Measurements from ENCODE around the gene ZMYND10.

The ZMYND10 gene

GRCh38 chr3:50303013-50303815 is 42.3 kb downstream of the ZMYND10 start, which contains the start of gene HYAL1:
TSS of gene HYAL1 (minus strand) at chr3:50303574. CDS start at chr3:50302956, 618 bp downstream.
- no peak for DNase-seq (ENCODE audit: low spot score)

DNA sequence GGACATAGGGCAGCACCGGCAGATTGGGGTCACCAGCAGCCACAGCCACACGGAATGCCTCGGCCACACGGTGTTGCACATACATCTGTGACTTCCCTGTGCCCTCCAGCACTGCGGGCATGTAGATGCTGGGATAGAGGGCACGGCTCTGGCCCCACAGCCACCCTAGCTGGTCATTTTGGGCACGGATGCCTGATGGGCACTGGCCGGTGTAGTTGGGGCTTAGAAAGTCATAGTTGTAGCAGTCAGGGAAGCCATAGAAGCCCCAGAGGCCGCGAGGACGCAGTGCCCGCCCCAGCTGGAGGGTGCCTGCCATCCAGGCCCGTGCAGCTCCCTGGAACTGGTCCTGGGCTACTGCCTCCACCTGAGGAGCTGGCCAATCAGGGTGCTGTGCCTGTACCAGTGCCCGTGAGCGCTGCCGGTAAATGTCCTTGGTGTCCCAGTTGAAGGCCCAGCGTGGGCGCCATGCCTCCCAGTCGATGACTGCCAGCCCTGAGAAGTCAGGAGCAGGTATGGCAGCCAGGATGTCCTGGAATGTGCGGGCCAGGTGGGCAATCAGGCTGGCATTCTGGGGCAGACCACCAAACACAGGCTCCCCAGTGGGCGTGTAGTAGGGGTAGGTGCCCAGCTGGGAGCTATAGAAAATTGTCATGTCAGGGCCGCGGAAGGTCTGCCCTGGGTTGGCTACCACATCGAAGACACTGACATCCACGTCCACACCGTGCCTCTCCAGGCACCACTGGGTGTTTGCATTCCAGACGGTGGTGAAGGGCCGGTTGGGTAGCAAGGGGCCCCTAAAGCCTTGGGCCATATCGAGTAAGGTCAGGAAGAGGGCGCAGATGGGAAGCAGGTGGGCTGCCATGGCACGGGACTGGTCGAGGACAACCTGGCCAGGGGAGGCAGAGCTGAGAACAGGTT is 43.2 kb downstream of the ZMYND10 start:
- no peak for DNase-seq (ENCODE audit: low spot score)

- DNase-seq (ENCODE audit: low spot score), result no peak
These were observed 44.8 kb downstream of the ZMYND10 start for GRCh38 chr3:50300681-50301254.

DNA sequence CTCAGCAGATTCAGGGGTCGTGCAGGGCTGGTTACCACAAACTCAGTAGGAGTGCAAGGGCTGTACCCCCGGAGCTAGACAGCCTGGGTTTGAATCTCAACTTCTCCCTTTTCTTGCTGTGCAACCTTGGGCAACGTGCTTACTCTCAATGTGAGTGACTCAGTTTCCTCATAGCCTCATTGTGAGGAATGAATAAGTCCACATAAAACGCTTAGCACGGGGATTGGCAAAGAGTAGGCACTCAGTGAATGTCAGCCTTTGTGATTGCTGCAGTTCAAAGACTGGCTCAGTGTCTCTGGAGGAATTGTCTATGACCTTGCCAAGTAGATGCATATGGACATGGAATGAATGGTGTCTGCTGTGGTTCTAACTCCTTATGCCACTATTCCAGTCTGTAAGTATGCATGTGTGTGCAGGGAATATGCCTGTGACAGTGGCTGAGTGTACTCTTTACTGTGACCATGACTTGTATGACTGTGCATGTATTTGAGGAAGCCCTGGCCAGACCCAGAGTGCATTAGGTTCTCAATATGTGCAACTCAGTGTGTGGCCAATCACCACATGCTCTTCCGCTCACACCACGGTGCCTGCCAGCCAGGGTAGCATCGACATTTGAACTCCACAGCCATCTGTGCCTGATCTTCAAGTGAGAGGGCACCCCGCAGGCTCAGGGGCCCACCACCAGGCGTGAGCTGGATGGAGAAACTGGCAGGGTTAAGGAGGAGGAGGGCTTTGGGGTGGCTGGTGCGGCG is 45.4 kb downstream of the ZMYND10 start:
- peak; percentile 67 for DNase-seq (ENCODE audit: low spot score)

DNA sequence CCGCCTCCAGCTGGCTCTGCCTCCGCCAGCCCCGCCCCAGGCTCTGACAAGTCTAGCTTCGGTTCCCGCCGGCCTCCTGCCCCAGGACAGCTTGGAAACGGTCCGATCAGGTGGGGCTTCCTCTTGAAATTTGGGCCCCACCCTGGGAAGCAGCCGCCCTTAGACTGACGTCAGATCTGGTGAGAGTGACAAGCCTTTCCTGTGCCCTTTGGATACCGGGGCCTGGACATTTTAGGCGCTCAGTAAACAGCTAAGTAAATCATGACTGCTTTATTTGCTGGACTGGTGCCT is 45.9 kb downstream of the ZMYND10 start:
- no peak for DNase-seq (ENCODE audit: low spot score)

DNA sequence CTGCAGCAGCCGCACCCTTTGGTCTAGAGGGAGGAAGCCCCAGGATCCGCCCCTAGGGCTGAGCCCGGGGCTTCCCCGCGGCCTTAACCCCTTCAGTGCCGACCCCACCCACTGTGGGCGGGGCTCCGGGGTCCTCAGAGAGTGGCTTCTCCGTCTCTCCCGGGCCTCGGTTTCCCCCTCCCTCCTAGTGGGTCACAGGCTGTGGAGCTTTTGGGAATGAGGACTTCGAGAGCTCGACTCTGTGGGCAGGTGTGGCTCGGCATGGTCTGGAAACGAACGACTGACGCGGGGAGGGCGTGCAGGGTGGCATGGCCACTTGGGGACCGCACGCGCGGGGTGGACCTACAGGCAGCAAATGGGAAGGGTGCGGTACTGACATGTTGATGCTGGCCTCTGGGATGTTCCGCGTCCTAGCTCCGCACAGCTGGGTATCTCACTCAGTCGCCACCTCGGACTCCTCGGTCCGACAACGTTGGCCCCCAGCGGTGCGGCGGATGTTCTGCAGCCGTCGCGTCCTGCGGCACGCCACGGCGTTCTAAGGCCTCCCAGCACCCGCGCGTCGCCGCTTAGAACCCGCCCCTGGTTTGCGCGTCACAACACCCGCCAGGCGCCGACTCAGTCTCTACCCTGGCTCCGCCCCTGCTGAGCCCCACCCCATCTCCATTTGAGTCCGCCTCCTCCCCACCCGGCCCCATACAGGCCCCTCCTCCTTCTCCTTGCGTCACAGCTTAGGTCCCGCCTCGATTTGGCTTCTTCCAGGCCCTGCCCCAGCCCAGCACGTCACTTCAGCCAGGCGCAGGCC is 46.5 kb downstream of the ZMYND10 start, which contains the start of the genes HYAL3 and NAA80:
Gene HYAL3 (minus strand): TSS at position 570 of the 802 bp plus-strand sequence. CDS start 3,803 bp downstream, outside the sequence.
Gene NAA80 (minus strand): TSS at position 570 of the 802 bp plus-strand sequence. CDS start 1,942 bp downstream, outside the sequence.
- peak; percentile 100 for DNase-seq (ENCODE audit: low spot score)

DNA sequence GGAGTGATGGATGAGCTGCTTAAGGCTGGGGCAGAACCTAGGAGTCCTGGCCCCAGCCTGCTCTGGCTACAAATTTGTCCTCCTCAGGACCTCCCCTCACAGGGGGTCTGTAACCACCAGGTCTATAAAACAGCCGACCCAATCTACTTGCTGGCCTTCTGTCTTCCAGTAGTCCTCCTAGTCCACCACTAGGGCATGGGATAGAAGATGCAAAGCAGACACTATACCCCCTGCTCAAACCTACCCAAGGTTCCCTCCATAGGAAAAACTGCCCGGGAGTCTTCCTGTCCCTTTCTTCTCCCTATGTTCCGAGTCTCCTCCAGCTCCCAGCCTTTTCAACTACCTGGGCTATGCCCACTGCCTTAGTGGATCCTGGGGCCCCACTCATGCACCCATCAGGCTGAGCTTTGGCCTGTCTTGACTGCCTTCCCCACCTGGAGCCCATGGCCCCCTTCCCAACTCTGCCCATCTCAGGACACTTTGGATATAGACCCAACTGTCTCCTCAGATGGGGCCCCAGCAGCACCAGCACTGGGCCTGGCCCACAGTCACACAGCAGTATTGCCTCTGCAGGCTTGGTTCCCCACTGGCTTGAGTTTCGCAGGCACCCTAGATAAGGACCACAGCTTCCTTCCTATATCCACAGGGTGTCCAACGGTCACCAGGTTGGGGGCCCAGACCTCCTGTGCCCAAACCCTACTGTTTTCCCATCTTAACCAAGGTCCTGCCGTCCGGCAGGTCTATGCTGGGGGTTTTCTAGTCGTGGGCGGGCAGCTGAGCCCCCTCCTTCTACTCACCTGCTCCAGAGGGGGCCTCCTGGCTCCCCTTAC is 47.4 kb downstream of the ZMYND10 start:
- no peak for DNase-seq (ENCODE audit: low spot score)

DNA sequence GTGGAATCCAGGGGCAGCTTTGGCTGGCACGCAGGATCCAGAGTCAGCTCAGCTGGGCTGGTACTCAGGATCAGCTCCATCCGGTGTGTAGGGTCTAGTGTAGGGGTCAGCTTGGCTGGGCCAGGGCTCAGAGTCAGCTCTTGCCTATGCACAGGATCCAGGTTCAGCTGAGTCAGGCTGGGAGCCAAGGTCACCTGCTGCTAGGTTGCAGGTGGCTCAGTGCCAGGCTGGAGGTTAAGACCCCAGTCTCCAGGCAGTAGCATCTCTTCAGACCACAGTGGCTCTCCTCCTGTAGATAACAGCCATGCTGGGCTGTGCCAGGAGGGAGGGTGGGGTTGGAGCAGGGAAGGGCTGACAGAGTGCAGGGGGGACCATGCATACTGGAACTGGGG is 48.2 kb downstream of the ZMYND10 start:
- no peak for DNase-seq (ENCODE audit: low spot score)

GRCh38 chr3:50296721-50297383 is 48.7 kb downstream of the ZMYND10 start:
- DNase-seq (ENCODE audit: low spot score), result no peak

DNA sequence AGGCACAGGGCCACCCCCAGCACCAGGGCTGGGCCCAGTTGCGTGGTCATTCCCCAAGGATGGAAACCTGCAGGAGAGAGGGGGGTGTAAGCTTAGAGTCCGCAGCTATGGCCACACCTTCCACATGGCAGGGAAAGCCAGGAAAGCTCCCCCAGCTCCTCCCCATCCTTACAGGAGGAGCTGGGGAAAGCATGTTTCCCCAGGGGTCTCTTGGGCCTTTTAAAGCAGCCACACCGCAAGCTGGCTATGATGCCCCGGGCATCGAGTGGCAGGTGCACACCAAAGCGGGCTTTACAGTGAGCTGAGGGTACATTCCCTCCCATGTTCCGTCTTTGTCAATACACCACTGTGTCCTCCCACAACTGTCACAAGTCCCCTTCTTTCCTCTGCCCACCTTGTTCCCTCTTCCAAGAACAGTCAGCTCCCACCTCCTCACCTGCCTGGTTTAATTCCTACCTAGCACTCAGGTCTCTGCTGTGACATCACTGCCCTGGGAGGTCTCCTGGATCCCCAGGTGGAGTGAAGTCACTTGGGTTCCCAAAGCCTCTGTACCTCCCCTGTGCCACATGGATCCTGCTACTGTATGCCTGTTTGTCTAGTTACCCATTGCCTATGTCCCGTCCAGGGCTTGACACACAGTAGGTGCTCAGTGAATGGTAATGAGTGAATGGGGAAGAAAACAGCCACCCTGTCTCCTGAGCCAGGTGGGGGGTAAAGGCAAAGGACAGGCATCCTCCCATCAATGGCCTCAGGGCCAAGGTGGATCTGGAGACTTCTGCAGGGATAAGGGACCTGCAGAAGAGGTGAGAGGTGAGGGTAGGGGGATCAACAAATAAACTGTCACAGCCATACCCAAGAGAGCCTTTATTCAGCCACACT is 49.7 kb downstream of the ZMYND10 start:
- DNase-seq (ENCODE audit: low spot score), result no peak

DNA sequence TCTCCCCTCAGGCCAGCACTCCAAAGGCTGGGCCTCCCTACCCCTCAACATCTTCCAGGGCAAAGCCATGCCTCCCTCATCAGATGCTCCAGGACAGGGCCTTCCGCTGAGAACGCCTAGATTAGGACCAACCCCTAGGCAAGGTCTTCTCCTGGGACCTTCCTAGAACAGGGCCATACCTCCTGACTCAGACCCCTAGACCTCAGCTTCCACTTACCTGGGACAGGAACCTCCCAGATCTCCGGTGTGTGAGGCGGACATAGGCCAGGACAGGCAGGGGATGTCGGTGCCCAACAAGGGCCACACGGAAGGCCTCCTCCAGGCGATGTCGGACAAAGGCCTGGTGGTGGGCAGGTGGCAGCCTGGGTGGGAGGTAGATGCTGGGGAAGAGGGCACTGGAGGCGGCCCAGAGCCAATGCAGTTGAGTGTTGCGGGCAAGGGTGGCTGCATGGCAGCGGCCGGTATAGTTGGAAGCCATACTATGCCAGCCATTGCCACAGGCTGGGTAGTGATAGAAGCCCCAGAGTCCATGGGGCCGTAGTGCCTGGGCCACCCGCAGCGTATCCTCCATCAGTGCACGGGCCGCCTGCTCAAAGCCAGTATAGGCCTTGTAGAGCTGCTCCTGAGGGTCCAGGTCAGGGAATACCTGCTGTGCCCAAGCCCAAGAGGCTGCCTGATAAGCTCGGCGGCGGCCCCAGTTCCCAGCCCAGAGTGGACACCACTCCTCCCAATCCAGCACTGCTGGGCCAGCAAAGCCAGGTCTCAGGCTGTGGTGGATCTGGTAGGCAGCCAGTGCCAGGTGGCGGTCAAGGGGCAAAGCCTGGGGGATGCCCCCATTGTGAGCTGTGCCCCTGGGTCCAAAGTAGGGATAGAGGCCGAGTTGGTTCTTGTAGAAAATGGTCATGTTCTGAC is 50.8 kb downstream of the ZMYND10 start:
- DNase-seq (ENCODE audit: low spot score), result no peak

- DNase-seq (ENCODE audit: low spot score), result no peak
These were observed 51.4 kb downstream of the ZMYND10 start for GRCh38 chr3:50294089-50294488.

DNA sequence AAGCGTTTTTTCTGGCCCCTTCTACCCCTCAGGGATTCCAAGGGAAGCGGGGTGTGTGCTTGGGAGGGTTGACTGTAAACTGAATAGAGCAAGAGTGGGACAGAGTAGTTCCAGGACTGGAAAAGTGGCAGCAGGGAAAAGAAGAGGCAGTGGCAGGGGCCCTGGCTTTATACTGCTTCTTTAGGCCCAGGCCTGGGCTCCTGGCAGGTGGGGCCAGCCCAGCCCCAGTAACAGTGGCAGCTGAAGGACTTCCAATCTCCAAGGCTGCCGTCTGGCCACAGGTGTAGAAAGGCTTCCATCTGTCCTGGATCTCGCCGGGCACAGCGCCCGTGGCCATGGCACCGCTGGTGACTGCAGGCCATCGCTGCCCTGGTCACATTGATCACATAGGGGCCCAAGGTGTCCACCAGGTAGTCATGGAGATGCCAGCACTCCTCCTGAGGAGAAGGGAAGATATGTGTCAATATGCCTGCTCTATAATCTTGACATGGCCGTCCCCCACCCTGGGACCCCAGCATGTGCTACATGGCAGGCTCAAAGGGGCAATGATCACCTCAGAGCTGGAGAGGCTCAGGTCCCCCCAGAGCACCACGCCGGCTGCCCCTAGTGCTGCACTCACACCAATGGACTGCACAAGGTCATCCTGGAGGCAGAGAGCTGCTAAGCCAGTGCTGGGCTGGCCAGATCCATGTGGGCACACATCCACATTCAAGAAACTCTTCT is 52.3 kb downstream of the ZMYND10 start:
- no peak for DNase-seq (ENCODE audit: low spot score)

DNA sequence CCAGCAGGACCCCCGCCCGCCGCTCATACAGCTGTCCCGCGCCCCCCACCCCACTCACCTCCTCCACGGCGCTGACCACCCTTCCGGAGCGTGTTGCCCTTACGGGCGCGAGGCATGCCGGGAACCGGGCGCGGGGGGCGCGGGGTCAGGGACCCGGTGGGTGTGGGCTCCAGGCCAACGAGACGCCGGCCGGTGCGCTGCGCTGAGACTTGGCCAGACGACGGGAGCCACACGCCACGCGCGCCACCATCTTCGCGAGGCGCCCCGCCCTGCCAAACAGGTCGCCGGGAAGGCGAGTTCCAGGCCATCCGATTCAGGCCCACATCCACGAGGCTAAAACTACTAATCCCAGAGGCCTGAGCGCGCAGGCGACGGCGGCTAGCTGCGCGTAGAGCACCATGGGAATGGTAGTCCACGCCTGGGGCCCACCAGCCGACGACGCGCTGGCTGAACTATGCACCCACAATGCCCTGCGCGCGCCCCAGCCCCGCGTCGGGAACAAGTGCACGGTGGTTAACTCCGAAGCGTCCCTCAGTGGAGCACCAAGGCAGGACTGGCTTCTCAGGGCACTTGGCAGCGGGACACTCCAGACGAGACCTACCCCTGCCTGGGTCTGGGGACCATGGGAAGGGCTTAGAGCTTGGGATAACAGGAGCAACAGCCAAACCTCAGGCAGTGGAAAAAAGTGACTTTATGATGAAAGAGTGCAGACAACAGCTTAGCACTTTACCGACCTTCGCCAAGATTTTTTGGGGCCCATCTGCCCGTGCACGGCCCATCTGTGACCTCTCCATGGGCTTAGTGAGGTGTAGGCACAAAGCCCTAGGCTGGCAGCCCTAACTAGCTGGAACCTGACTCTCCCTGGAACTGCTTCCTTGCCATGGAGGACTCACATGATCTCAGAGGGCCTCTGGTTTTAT is 53.1 kb downstream of the ZMYND10 start, which contains the start of gene IFRD2:
Gene IFRD2 (minus strand): TSS at position 271 of the 920 bp plus-strand sequence. CDS start 155 bp downstream, at position 116.
- DNase-seq (ENCODE audit: low spot score), result peak; percentile 94
